WI38 (cell line): ENCODE measurements around the gene CERS3.

Experiments
- H3K4me3 ChIP-seq: 2 replicates; pipeline ENCODE4 v1.5.1; 2011; ENCODE audit warnings: low read depth, mild to moderate bottlenecking, control low read depth, low read length
- CTCF ChIP-seq: IDR thresholded peaks from 2 replicates; pipeline ENCODE4 v1.5.1; 2012; ENCODE audit warnings: low read depth, mild to moderate bottlenecking, control low read depth, low read length

Gene CERS3

GRCh38 chr15:100531204-100531603 is 2.5 kb upstream of the CERS3 start:
- TF ChIP-seq CTCF, result no peak
- no peak overlapping the region for H3K4me3 ChIP-seq

- no peak overlapping the region for H3K4me3 ChIP-seq
- TF ChIP-seq CTCF, result no peak
Measured at GRCh38 chr15:100529556-100529955, 806 bp upstream of the CERS3 start.

- no peak for TF ChIP-seq CTCF
- no peak overlapping the region for H3K4me3 ChIP-seq
Measured at GRCh38 chr15:100526027-100526481, 2.7 kb downstream of the CERS3 start.

GRCh38 chr15:100525436-100525835 is 3.3 kb downstream of the CERS3 start:
- no peak overlapping the region for H3K4me3 ChIP-seq
- no peak for TF ChIP-seq CTCF

GRCh38 chr15:100524326-100524725 is 4.4 kb downstream of the CERS3 start:
- no peak overlapping the region for H3K4me3 ChIP-seq
- no peak for TF ChIP-seq CTCF

GRCh38 chr15:100521907-100522306 is 6.8 kb downstream of the CERS3 start:
- no peak overlapping the region for H3K4me3 ChIP-seq
- TF ChIP-seq CTCF, result no peak

GRCh38 chr15:100520132-100520921 is 8.4 kb downstream of the CERS3 start:
- TF ChIP-seq CTCF, result no peak
- no peak overlapping the region for H3K4me3 ChIP-seq
